ENCODE results near the gene CDH1. TPM values are rescaled to one million over a fixed set of nuclear protein-coding genes. Genes with fewer than 3 reads are reported as not detected.

Gene CDH1
- total and polyA plus RNA-seq, 10 donors, result 5.2 to 35.9 (median 10.9) TPM

DNA sequence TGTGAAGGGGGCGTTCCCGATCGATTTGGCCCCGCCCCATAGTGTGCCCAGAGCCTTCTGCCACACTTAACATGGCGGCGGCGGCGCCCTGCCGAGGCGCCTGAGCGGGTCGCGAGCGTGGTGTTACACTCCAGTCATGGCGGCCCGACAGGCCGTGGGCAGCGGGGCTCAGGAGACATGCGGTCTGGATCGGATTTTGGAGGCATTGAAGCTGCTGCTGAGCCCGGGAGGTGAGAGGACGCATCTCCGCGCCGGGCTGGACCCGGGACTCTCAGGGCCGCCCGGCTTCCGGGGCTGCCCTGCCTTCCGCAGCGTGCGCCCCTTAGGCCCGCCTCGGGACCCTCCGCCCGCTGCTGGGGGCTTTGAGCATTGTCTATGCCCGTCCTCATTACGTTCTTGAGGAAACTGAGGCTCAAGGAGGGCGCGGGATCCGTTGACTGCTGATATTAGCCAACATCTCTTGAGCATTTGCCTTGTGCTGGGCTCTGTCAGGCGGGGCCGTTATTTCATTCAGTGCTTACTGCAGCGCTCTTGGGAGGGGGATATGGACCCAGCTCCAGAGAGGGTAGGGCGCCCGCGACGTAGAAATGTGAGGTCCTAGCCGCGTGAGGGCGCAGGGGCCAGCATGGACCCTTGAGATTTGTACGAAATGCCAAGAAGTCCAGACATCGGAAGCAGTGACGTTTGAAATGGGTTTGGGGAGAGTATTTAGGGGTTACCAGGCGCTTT is 106.6 kb downstream of the CDH1 start, which contains the start of gene TANGO6:
Gene TANGO6, plus strand, starts transcription at position 50 of the 729 bp plus-strand sequence. Its CDS starts 87 bp downstream, at position 137.
- Histone ChIP-seq H3K4me1 (peaks cover 11 to 50% (median 29%) of the 10 kb centered on the region in 6 donors), H3K9me3 (no peaks in the 10 kb centered on the region), H3K36me3 (no peaks in the 10 kb centered on the region), H3K27me3 (replicated peaks in 1 of 7) (no peaks in the 10 kb centered on the region), H3K27ac (peak within 1 kb of the TSS; percentile 84 to 92 (median 91)), H3K4me3 (peak within 1 kb of the TSS; percentile 82 to 98 (median 92))
- WGBS, 5 donors, result 0 to 1% (median 0%) methylated on average over 39 to 55 of the region's 55 CpGs
- intact Hi-C loops (cut with DNase I; ENCODE audit: low total_unique reads), result loop anchor here (10.0 kb wide), 1 partner anchor 309 kb away; the partner anchor contains the start of gene ZFP90
- peak; percentile 96 for DNase-seq
- TF ChIP-seq, protein P1, sequence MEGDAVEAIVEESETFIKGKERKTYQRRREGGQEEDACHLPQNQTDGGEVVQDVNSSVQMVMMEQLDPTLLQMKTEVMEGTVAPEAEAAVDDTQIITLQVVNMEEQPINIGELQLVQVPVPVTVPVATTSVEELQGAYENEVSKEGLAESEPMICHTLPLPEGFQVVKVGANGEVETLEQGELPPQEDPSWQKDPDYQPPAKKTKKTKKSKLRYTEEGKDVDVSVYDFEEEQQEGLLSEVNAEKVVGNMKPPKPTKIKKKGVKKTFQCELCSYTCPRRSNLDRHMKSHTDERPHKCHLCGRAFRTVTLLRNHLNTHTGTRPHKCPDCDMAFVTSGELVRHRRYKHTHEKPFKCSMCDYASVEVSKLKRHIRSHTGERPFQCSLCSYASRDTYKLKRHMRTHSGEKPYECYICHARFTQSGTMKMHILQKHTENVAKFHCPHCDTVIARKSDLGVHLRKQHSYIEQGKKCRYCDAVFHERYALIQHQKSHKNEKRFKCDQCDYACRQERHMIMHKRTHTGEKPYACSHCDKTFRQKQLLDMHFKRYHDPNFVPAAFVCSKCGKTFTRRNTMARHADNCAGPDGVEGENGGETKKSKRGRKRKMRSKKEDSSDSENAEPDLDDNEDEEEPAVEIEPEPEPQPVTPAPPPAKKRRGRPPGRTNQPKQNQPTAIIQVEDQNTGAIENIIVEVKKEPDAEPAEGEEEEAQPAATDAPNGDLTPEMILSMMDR (IDR thresholded peaks at IDR 0.05 in 8 of 11, conservative IDR thresholded peaks at IDR 0.05 in 3 of 11), result peak in 3 of 11 experiments; percentile 14 to 28 (median 27)
- TF ChIP-seq POLR2A (IDR thresholded peaks at IDR 0.05), result peak in 1 of 3 donors; percentile 2
- TF ChIP-seq POLR2AphosphoS5 (IDR thresholded peaks at IDR 0.05), result peak; percentile 90 to 100 (median 98)

DNA sequence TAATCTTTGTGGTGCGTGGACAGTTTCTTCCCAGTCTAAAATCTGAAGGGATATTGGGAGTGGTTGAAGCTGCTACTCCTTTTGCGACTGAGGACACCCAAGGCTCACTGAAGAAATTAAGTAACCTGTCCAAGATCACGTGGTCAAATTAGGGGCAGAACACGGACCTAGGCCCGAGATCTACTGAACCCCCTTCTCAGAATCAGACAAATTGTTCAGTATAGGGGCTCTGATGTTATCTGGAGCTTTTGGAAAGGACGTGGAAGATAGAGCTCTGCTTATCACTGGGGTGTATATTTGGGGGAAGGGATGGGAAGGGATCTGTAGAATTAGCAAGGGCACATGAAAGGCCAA is 107.1 kb downstream of the CDH1 start:
- Histone ChIP-seq H3K36me3 (no peaks in the 10 kb centered on the region), H3K27ac (peak overlapping the region; percentile 84 to 92 (median 91)), H3K4me3 (peak overlapping the region; percentile 82 to 98 (median 92)), H3K9me3 (no peaks in the 10 kb centered on the region), H3K27me3 (replicated peaks in 1 of 7) (no peaks in the 10 kb centered on the region), H3K4me1 (peaks cover 11 to 55% (median 29%) of the 10 kb centered on the region in 6 donors)
- DNase-seq, result no peak
- intact Hi-C loops (cut with DNase I; ENCODE audit: low total_unique reads), result loop anchor here (10.0 kb wide), 1 partner anchor 309 kb away; the partner anchor contains the start of gene ZFP90
- 3 to 8% (median 6%) methylated on average over 6 of the region's 6 CpGs for WGBS, 5 donors
- TF ChIP-seq POLR2A (IDR thresholded peaks at IDR 0.05) (no peak), POLR2AphosphoS5 (IDR thresholded peaks at IDR 0.05) (no peak)
- TF ChIP-seq, protein P1 (IDR thresholded peaks at IDR 0.05 in 8 of 11, conservative IDR thresholded peaks at IDR 0.05 in 3 of 11), result no peak

DNA sequence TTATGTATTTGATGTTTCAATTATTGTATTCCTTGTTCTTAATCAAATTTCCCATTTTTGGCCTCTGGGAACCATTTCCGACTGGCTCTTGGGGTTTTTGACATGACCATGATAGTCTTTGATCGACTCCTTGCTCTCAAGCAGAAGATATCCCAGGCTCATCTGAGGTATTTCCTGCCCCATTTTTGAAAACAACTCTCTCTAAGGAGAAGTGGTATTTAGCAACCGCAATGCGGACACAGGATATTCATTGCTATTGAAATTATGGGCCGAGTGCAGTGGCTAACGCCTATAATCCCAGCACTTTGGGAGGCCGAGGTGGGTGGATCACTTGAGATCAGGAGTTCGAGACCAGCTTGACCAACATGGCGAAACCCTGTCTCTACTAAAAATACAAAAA is 111.7 kb downstream of the CDH1 start:
- Histone ChIP-seq H3K9me3 (no peaks in the 10 kb centered on the region), H3K4me3 (no peak overlapping the region), H3K27me3 (replicated peaks in 1 of 7) (no peaks in the 10 kb centered on the region), H3K36me3 (no peaks in the 10 kb centered on the region), H3K4me1 (peaks cover 11 to 60% (median 24%) of the 10 kb centered on the region in 6 donors), H3K27ac (no peak overlapping the region)
- intact Hi-C loops (cut with DNase I; ENCODE audit: low total_unique reads), result loop anchor here (10.0 kb wide), 1 partner anchor 314 kb away; the partner anchor contains the start of gene ZFP90
- no peak for DNase-seq
- WGBS, 5 donors, result 65 to 84% (median 81%) methylated on average over 9 of the region's 9 CpGs
- no peak for TF ChIP-seq POLR2AphosphoS5 (IDR thresholded peaks at IDR 0.05)
- TF ChIP-seq POLR2A (IDR thresholded peaks at IDR 0.05), result no peak
- TF ChIP-seq, protein P1 (IDR thresholded peaks at IDR 0.05 in 8 of 11, conservative IDR thresholded peaks at IDR 0.05 in 3 of 11), result no peak

DNA sequence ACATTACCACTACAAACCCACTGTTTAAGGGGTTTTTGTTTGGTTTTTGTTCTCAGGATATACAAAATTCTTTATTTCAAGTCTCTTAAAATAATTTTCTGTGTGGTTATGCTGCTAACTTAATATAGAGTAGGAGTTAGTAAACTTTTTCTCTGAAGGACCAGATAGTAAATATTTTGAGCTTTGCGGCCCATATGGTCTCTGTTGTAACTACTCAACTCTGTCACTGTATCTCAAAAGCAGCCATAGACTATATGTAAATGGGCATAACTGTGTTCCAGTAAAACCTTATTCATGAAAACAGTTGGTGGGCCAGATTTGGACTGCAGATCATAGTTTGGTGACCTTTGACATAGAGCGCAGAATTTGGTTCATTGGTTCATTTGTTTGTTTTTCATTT is 113.4 kb downstream of the CDH1 start:
- H3K27ac ChIP-seq, result no peak overlapping the region
- no peaks in the 10 kb centered on the region for H3K9me3 ChIP-seq
- intact Hi-C loops (cut with DNase I; ENCODE audit: low total_unique reads), result loop anchor here (5.0 kb wide), 1 partner anchor 267 kb away; no protein-coding TSS in a partner anchor
- H3K27me3 ChIP-seq (replicated peaks in 1 of 7), result no peaks in the 10 kb centered on the region
- H3K4me1 ChIP-seq, result peaks cover 5 to 43% (median 12%) of the 10 kb centered on the region in 6 donors
- H3K4me3 ChIP-seq, result no peak overlapping the region
- TF ChIP-seq, protein P1 (IDR thresholded peaks at IDR 0.05 in 8 of 11, conservative IDR thresholded peaks at IDR 0.05 in 3 of 11), result no peak
- TF ChIP-seq POLR2A (IDR thresholded peaks at IDR 0.05), result no peak
- no peak for DNase-seq
- no peaks in the 10 kb centered on the region for H3K36me3 ChIP-seq
- WGBS, 5 donors, result 95 to 98% (median 96%) methylated on average over 2 of the region's 2 CpGs

Measured in spleen (tissue), 11 donors.